ENCODE results near the gene ASB15.

Gene ASB15

DNA sequence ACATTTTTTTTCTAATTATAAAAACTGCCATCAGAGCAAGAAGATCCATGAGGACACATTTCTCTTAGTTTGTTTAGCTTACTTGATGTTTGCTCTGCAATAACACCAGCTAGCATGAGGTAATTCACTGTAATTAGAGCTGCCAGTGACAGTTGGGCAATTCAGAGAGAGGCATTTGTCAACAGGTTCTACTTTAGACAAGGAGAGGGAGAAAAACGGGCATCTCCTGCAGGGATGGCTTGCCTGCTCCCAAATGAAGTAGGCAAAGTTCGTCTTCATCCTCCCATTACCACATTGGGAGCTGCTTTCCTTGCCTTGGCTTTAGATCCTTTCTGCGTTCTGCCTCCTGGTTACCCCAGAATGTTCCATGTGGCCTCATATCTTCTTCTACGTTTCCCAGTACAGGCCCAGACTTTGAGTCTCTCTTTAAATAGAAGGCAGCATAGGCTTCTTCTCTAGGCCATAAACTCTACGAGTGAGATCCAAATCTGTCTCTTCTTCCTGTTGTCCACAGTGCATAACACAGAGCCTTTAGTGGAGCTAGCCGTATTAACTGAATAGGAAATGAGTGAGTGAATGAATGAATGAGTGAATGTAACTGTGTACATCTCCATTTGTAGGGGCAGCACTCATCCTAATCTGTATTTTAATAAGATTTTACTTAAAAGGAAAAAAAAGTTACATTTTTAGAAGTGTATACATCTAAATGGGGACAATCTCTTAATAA is 21.2 kb downstream of the ASB15 start:
- H3K4me3 ChIP-seq (ENCODE audit: low read depth, low read length) = no peak overlapping the region
- TF ChIP-seq, protein P1, sequence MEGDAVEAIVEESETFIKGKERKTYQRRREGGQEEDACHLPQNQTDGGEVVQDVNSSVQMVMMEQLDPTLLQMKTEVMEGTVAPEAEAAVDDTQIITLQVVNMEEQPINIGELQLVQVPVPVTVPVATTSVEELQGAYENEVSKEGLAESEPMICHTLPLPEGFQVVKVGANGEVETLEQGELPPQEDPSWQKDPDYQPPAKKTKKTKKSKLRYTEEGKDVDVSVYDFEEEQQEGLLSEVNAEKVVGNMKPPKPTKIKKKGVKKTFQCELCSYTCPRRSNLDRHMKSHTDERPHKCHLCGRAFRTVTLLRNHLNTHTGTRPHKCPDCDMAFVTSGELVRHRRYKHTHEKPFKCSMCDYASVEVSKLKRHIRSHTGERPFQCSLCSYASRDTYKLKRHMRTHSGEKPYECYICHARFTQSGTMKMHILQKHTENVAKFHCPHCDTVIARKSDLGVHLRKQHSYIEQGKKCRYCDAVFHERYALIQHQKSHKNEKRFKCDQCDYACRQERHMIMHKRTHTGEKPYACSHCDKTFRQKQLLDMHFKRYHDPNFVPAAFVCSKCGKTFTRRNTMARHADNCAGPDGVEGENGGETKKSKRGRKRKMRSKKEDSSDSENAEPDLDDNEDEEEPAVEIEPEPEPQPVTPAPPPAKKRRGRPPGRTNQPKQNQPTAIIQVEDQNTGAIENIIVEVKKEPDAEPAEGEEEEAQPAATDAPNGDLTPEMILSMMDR (IDR thresholded peaks at IDR 0.05; ENCODE audit: borderline replicate concordance, insufficient read depth, low read depth, low read length) = no peak

DNA sequence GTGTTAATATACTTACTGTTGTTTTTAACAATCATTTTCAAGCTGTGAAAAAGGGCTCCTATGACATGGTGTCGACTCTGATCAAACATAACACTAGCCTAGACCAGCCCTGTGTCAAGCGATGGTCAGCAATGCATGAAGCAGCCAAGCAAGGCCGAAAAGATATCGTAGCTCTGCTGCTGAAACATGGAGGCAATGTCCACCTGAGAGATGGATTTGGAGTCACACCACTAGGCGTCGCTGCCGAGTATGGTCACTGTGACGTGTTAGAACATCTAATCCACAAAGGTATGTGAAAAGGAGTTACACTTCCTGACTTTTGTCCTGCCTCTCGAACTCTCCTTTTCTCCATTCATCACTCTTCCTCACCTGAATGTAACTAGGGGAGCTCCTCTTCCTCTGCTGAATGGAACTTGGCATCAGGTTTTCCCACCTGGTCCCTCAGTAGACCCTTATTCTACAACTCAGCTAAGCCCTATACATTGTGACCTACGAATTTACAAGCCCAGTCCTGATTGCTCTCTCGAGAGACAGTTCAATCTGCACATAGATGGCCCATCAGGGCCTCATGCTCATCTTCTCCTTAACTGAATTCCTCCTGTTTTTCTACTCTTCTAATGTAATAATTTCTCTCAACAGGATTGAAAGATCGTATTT is 23.0 kb downstream of the ASB15 start:
- H3K4me3 ChIP-seq (ENCODE audit: low read depth, low read length) = no peak overlapping the region
- TF ChIP-seq, protein P1 (IDR thresholded peaks at IDR 0.05; ENCODE audit: borderline replicate concordance, insufficient read depth, low read depth, low read length) = peak; percentile 93

DNA sequence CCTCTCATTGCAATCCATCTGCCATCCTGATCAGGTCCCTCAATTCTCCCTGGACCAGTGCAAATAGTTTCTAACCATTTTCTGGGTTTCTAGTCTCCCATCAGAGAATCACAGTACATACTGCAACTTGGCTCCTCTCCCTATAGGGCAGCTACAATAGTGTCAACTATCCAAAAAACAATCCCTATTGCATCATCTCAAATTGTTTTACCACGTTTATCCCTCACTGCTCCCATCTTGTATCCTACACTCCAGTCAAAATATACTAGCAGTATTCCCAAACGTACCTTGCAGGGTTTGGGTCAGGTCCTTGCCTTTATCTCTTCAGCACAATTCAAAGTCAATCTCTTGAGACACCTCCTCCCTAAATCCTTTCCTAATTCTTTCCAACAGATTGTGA is 23.6 kb downstream of the ASB15 start:
- TF ChIP-seq, protein P1 (IDR thresholded peaks at IDR 0.05; ENCODE audit: borderline replicate concordance, insufficient read depth, low read depth, low read length) = no peak
- no peak overlapping the region for H3K4me3 ChIP-seq (ENCODE audit: low read depth, low read length)

DNA sequence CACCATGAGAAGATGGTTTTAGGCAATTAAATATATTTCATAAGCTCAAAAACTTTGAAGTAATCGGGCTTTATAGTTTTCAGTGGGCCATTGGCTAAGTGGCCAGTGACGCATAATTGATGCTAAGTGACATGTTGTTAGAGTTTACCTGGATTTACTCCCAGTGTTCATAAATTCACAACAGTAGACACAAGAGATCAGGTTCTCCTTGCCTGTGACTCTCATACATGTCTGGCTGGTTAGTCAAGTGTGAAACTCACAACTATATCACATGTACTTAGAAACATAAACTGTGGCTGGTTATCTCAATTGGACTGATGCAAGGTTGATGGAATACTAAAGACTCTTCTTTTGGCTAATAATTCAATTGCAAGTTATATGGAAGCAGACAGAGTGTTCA is 26.2 kb downstream of the ASB15 start:
- TF ChIP-seq, protein P1 (IDR thresholded peaks at IDR 0.05; ENCODE audit: borderline replicate concordance, insufficient read depth, low read depth, low read length) = no peak
- no peak overlapping the region for H3K4me3 ChIP-seq (ENCODE audit: low read depth, low read length)

DNA sequence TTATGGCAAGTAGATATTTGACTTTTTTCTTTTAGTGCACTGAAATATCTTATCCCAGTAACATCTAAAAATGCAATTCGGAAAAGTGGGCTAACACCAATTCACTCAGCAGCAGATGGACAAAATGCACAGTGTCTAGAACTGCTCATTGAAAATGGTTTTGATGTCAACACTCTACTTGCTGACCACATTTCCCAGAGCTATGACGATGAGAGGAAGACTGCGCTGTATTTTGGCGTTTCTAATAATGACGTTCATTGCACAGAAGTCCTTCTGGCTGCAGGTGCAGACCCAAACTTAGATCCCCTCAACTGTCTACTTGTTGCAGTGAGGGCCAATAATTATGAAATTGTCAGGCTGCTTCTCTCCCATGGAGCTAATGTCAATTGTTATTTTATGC is 27.2 kb downstream of the ASB15 start:
- TF ChIP-seq, protein P1 (IDR thresholded peaks at IDR 0.05; ENCODE audit: borderline replicate concordance, insufficient read depth, low read depth, low read length) = no peak
- H3K4me3 ChIP-seq (ENCODE audit: low read depth, low read length) = no peak overlapping the region

DNA sequence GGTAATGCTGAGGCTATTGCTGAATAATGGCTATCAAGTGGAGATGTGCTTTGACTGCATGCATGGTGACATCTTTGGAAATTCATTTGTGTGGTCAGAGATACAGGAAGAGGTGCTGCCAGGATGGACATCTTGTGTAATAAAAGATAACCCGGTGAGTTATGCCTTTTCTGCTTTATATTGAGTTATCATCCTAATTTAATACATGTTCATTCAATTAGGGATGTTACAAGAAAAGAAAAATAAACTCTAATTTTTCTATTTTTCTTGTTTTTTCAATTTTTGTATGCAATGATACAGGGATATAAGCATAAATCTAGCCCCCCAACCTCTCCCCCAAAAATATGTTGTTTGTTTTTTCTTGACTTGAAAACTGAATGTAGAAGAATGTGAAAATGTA is 27.7 kb downstream of the ASB15 start:
- TF ChIP-seq, protein P1 (IDR thresholded peaks at IDR 0.05; ENCODE audit: borderline replicate concordance, insufficient read depth, low read depth, low read length) = no peak
- no peak overlapping the region for H3K4me3 ChIP-seq (ENCODE audit: low read depth, low read length)

DNA sequence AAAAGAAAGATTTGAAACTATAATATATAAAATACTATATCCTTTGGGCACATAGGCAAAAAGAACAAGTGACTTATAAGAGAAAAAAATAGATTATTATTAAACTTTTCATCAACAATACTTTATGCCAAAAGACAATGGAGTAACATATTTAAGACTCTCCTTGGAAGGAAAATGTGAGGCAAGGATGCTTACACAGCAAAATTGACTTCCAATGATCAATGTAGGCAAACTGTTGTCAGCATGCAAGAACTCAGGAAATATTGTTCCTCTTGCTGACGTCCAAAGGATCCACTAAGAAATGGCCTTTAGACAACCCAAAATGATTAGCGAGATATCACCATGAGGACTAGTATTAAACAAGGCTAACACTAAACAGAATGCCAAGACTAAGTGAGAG is 31.2 kb downstream of the ASB15 start:
- TF ChIP-seq, protein P1 (IDR thresholded peaks at IDR 0.05; ENCODE audit: borderline replicate concordance, insufficient read depth, low read depth, low read length) = no peak
- H3K4me3 ChIP-seq (ENCODE audit: low read depth, low read length) = no peak overlapping the region

All from GM12875 (cell line).